GM21360 (cell line): ENCODE data around the gene BATF3.
A peak's percentile ranks its signal among the peaks of the same experiment; 100 is the strongest.
"Not testable (repeated sequence)": the region's sequence is repeated elsewhere in the genome, so short reads cannot be mapped to it uniquely, and the experiment has no call there.

ENCODE experiments used
- ATAC-seq: cut with Tn5 transposase; IDR thresholded peaks from one replicate; pipeline ENCODE4 v1.9.1; 2021; ENCODE audit warnings: mild to moderate bottlenecking, moderate library complexity; ENCODE audit not compliant: unreplicated experiment

Gene BATF3

GRCh38 chr1:212665241-212666115 lies 34.2 kb downstream of the BATF3 start:
- peak; percentile 89 for ATAC-seq

GRCh38 chr1:212664409-212665199 lies 35.0 kb downstream of the BATF3 start:
- ATAC-seq = no peak

- ATAC-seq = not testable (repeated sequence)
These were observed 41.4 kb downstream of the BATF3 start for GRCh38 chr1:212658250-212658649.

GRCh38 chr1:212656730-212657129 lies 42.9 kb downstream of the BATF3 start:
- no peak for ATAC-seq

- ATAC-seq = no peak
These were observed 43.8 kb downstream of the BATF3 start for GRCh38 chr1:212655668-212656440.

GRCh38 chr1:212652609-212653008 lies 47.0 kb downstream of the BATF3 start:
- no peak for ATAC-seq

GRCh38 chr1:212651977-212652376 lies 47.7 kb downstream of the BATF3 start:
- no peak for ATAC-seq

- ATAC-seq = no peak
These were observed 48.1 kb downstream of the BATF3 start for GRCh38 chr1:212651521-212651920.

GRCh38 chr1:212650228-212650627 lies 49.4 kb downstream of the BATF3 start:
- ATAC-seq = no peak

- ATAC-seq = no peak
These were observed 50.6 kb downstream of the BATF3 start for GRCh38 chr1:212649020-212649419.

GRCh38 chr1:212648431-212648830 lies 51.2 kb downstream of the BATF3 start:
- ATAC-seq = no peak

- no peak for ATAC-seq
These were observed 52.6 kb downstream of the BATF3 start for GRCh38 chr1:212647004-212647403.

GRCh38 chr1:212646588-212646987 lies 53.1 kb downstream of the BATF3 start:
- no peak for ATAC-seq

GRCh38 chr1:212645546-212646543 lies 53.8 kb downstream of the BATF3 start:
- ATAC-seq = no peak

GRCh38 chr1:212644866-212645545 lies 54.6 kb downstream of the BATF3 start:
- no peak for ATAC-seq

GRCh38 chr1:212643877-212644276 lies 55.8 kb downstream of the BATF3 start:
- no peak for ATAC-seq

GRCh38 chr1:212641956-212642355 lies 57.7 kb downstream of the BATF3 start:
- no peak for ATAC-seq

GRCh38 chr1:212640223-212640878 lies 59.3 kb downstream of the BATF3 start:
- ATAC-seq = no peak

GRCh38 chr1:212639524-212639923 lies 60.1 kb downstream of the BATF3 start:
- not testable (repeated sequence) for ATAC-seq
